PC-3 (cell line): ENCODE measurements around the gene SLC12A5.

Experiments used
- EZH2 ChIP-seq: fragments of 300-600 bp; sonication (generic); IDR thresholded peaks from one replicate; pipeline ENCODE4 v1.6.1; 2017; ENCODE audit warnings: antibody characterized with exemption, mild to moderate bottlenecking, low read length; ENCODE audit not compliant: unreplicated experiment
- TF ChIP-seq, protein P1 (sequence below): fragments of 300-600 bp; sonication (generic); conservative IDR thresholded peaks from 2 replicates; pipeline ENCODE4 v1.5.1; 2017; ENCODE audit warnings: antibody characterized with exemption, low read depth, mild to moderate bottlenecking, low read length

DNA sequence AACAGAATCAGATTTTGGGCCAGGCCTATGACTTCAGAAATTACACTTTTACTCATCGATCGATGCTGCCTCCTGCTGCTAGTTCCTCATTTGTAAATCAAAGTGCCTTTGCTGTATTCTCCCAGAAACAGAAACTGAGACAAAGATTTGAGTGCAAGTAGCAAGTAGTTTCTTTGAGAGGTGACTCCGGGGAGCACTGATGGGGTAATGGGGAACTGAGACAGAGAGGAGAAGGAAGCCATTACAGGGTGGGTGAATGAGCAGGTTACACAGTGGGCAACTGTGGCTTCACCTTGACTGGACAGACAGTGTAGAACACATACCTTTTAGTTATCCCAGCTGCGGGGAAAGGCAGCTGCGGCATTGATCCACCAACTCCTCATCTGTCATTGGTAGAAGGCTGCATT lies 79.4 kb downstream of the SLC12A5 start:
- TF ChIP-seq, protein P1, sequence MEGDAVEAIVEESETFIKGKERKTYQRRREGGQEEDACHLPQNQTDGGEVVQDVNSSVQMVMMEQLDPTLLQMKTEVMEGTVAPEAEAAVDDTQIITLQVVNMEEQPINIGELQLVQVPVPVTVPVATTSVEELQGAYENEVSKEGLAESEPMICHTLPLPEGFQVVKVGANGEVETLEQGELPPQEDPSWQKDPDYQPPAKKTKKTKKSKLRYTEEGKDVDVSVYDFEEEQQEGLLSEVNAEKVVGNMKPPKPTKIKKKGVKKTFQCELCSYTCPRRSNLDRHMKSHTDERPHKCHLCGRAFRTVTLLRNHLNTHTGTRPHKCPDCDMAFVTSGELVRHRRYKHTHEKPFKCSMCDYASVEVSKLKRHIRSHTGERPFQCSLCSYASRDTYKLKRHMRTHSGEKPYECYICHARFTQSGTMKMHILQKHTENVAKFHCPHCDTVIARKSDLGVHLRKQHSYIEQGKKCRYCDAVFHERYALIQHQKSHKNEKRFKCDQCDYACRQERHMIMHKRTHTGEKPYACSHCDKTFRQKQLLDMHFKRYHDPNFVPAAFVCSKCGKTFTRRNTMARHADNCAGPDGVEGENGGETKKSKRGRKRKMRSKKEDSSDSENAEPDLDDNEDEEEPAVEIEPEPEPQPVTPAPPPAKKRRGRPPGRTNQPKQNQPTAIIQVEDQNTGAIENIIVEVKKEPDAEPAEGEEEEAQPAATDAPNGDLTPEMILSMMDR: no peak
- TF ChIP-seq EZH2: no peak
